K562 (cell line): Measurements from ENCODE around the gene SEC61A1. TPM values are rescaled to one million over a fixed set of nuclear protein-coding genes. Genes with fewer than 3 reads are reported as not detected.

ENCODE experiments used
- BMI1 ChIP-seq: fragments of 150-350 bp; IDR thresholded peaks from 2 replicates; pipeline ENCODE4 v1.6.1; 2014; ENCODE audit warnings: low read length
- EHMT2 ChIP-seq: fragments of 450-650 bp; IDR thresholded peaks from 2 replicates; pipeline ENCODE4 v1.6.1; 2018; ENCODE audit warnings: antibody characterized with exemption
- EZH2 ChIP-seq: IDR thresholded peaks from 2 replicates; pipeline ENCODE4 v1.6.1; 2012; ENCODE audit warnings: low read depth, mild to moderate bottlenecking, inconsistent platforms, low read length, borderline replicate concordance
- HDGF ChIP-seq: fragments of 450-650 bp; IDR thresholded peaks from 2 replicates; pipeline ENCODE4 v1.6.1; 2016
- KAT2B ChIP-seq: IDR thresholded peaks from one replicate; pipeline ENCODE4 v1.6.1; 2012; ENCODE audit warnings: low read depth, mild to moderate bottlenecking, control low read depth, inconsistent platforms, low read length, moderate library complexity
- NCOA1 ChIP-seq: fragments of 450-650 bp; IDR thresholded peaks from 2 replicates; pipeline ENCODE4 v1.6.1; 2016; ENCODE audit warnings: low read depth
- NFATC3 ChIP-seq: fragments of 450-650 bp; IDR thresholded peaks from 2 replicates; pipeline ENCODE4 v1.6.1; 2017; ENCODE audit warnings: mild to moderate bottlenecking
- SIX5 ChIP-seq, 2 experiments: IDR thresholded peaks; 2 replicates each; pipeline ENCODE4 v1.6.1; 2011; ENCODE audit warnings: low read length in 2 of 2, borderline replicate concordance in 1 of 2, low read depth in 1 of 2, mild to moderate bottlenecking in 1 of 2, moderate library complexity in 1 of 2; ENCODE audit not compliant: insufficient read depth in 1 of 2
- ZNF695 ChIP-seq: fragments of 450-650 bp; formaldehyde crosslinking; IDR thresholded peaks from 2 replicates; pipeline ENCODE4 v1.4.0; 2020; ENCODE audit warnings: mild to moderate bottlenecking, moderate library complexity
- polyA plus RNA-seq, 8 experiments: library from polyadenylated mRNA; depleted of rRNA in 4 of 8; stranded (reverse) in 5 of 8; unstranded in 3 of 8; fragments of >200 nt; fragmentation: Nextera tagmentation in 2 of 8; fragmentation: Illumina TruSeq in 1 of 8; extraction: Ambion mirVana in 2 of 8; extraction: Trizol in 1 of 8; gene quantifications; 2 replicates each; pipeline versions ENCODE4 v1.2.1 to v1.2.3, GENCODE V29; 2011 to 2014; ENCODE audit warnings: inconsistent platforms in 1 of 8, missing spikeins in 1 of 8
- total RNA-seq, 7 experiments: library from RNA; depleted of rRNA in 6 of 7; stranded (reverse); fragments of >200 nt in 6 of 7; fragmentation: Illumina TruSeq in 2 of 7; extraction: Trizol in 2 of 7; gene quantifications; 2 replicates each; pipeline versions ENCODE4 v1.2.1 to v1.2.3, GENCODE V29; 2011 to 2021; ENCODE audit warnings: low replicate concordance in 1 of 7
- TF ChIP-seq, protein P1 (sequence below): fragments of 450-650 bp; conservative IDR thresholded peaks from 2 replicates; pipeline ENCODE4 v1.6.1; 2016; ENCODE audit warnings: missing genetic modification characterization, low read depth, mild to moderate bottlenecking, control low read depth, missing compliant biosample characterization
- TF ChIP-seq, protein P2 (sequence below), 2 experiments: fragments of 200-800 bp in 1 of 2; sonication (Bioruptor generic) in 1 of 2; sonication (generic) in 1 of 2; formaldehyde crosslinking in 1 of 2; IDR thresholded peaks in 1 of 2; conservative IDR thresholded peaks in 1 of 2; 2 replicates each; pipeline versions ENCODE4 v1.5.0 to v1.6.1; 2016 to 2020; ENCODE audit warnings: missing compliant biosample characterization in 1 of 2, missing genetic modification characterization in 1 of 2, missing genetic modification reagents in 1 of 2
- TF ChIP-seq, protein P3 (sequence below): fragments of 450-650 bp; IDR thresholded peaks from 2 replicates; pipeline ENCODE4 v1.6.1; 2016; ENCODE audit warnings: mild to moderate bottlenecking, moderate library complexity

SEC61A1 gene
- total and polyA plus RNA-seq, 9 of the 15 experiments (the other 6 are each of a cell fraction or from before 2014, with no cell fraction given), result 1.9 to 140 (median 79.1) TPM

DNA sequence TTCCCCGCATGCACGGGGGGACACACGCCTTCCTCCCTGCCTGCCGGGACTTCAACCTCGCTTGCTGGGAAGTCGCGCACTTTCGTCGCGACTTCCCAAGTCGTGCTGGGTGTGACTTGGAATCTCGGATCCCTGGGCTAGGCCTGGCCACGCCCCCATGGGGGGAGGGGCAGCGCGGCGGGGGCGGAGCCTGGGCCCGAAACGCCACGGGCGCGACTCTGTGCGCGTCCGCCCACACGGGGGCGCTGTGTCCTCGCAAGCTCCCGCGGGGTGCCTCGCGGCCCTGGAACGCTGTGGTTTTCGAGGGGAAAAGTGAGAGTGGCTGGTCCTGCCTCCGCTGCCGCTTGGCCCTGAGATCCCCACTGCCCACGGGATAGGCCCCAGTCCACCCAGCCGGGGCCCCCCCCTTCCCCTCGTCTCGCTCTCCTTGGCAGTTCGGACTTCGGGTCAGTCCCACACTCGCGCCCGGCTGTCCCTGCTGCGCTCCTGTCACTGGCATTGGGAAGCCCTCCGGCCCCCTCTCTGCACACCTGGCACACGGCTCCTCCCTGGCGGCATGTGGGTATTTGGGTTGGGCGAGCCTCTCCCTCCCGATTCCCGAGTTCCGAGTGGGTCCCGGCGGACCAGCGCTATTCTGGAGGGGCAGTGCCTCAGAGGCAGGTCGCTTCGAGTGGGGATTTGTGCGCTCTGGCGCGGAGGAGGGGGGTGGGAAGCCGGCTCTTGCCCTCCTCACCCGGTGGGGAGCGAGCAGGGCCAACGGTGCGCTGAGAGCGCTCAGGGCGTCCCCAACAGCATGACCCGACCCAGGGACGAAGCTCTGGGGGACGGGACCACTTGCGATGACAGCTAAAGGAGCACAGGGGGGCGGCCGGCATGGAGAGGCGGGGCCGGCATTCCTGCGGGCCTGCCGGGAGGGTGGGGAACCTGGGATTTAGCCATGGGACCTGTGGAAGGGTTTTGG is 23.6 kb downstream of the SEC61A1 start (continued):
- TF ChIP-seq, protein P1, sequence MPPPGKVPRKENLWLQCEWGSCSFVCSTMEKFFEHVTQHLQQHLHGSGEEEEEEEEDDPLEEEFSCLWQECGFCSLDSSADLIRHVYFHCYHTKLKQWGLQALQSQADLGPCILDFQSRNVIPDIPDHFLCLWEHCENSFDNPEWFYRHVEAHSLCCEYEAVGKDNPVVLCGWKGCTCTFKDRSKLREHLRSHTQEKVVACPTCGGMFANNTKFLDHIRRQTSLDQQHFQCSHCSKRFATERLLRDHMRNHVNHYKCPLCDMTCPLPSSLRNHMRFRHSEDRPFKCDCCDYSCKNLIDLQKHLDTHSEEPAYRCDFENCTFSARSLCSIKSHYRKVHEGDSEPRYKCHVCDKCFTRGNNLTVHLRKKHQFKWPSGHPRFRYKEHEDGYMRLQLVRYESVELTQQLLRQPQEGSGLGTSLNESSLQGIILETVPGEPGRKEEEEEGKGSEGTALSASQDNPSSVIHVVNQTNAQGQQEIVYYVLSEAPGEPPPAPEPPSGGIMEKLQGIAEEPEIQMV (tag), result no peak
- TF ChIP-seq, protein P2, sequence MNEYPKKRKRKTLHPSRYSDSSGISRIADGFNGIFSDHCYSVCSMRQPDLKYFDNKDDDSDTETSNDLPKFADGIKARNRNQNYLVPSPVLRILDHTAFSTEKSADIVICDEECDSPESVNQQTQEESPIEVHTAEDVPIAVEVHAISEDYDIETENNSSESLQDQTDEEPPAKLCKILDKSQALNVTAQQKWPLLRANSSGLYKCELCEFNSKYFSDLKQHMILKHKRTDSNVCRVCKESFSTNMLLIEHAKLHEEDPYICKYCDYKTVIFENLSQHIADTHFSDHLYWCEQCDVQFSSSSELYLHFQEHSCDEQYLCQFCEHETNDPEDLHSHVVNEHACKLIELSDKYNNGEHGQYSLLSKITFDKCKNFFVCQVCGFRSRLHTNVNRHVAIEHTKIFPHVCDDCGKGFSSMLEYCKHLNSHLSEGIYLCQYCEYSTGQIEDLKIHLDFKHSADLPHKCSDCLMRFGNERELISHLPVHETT (CRISPR knock-in tag; conservative IDR thresholded peaks at IDR 0.05 in 1 of 2, IDR thresholded peaks at IDR 0.05 in 1 of 2), result no peak
- TF ChIP-seq, protein P3, sequence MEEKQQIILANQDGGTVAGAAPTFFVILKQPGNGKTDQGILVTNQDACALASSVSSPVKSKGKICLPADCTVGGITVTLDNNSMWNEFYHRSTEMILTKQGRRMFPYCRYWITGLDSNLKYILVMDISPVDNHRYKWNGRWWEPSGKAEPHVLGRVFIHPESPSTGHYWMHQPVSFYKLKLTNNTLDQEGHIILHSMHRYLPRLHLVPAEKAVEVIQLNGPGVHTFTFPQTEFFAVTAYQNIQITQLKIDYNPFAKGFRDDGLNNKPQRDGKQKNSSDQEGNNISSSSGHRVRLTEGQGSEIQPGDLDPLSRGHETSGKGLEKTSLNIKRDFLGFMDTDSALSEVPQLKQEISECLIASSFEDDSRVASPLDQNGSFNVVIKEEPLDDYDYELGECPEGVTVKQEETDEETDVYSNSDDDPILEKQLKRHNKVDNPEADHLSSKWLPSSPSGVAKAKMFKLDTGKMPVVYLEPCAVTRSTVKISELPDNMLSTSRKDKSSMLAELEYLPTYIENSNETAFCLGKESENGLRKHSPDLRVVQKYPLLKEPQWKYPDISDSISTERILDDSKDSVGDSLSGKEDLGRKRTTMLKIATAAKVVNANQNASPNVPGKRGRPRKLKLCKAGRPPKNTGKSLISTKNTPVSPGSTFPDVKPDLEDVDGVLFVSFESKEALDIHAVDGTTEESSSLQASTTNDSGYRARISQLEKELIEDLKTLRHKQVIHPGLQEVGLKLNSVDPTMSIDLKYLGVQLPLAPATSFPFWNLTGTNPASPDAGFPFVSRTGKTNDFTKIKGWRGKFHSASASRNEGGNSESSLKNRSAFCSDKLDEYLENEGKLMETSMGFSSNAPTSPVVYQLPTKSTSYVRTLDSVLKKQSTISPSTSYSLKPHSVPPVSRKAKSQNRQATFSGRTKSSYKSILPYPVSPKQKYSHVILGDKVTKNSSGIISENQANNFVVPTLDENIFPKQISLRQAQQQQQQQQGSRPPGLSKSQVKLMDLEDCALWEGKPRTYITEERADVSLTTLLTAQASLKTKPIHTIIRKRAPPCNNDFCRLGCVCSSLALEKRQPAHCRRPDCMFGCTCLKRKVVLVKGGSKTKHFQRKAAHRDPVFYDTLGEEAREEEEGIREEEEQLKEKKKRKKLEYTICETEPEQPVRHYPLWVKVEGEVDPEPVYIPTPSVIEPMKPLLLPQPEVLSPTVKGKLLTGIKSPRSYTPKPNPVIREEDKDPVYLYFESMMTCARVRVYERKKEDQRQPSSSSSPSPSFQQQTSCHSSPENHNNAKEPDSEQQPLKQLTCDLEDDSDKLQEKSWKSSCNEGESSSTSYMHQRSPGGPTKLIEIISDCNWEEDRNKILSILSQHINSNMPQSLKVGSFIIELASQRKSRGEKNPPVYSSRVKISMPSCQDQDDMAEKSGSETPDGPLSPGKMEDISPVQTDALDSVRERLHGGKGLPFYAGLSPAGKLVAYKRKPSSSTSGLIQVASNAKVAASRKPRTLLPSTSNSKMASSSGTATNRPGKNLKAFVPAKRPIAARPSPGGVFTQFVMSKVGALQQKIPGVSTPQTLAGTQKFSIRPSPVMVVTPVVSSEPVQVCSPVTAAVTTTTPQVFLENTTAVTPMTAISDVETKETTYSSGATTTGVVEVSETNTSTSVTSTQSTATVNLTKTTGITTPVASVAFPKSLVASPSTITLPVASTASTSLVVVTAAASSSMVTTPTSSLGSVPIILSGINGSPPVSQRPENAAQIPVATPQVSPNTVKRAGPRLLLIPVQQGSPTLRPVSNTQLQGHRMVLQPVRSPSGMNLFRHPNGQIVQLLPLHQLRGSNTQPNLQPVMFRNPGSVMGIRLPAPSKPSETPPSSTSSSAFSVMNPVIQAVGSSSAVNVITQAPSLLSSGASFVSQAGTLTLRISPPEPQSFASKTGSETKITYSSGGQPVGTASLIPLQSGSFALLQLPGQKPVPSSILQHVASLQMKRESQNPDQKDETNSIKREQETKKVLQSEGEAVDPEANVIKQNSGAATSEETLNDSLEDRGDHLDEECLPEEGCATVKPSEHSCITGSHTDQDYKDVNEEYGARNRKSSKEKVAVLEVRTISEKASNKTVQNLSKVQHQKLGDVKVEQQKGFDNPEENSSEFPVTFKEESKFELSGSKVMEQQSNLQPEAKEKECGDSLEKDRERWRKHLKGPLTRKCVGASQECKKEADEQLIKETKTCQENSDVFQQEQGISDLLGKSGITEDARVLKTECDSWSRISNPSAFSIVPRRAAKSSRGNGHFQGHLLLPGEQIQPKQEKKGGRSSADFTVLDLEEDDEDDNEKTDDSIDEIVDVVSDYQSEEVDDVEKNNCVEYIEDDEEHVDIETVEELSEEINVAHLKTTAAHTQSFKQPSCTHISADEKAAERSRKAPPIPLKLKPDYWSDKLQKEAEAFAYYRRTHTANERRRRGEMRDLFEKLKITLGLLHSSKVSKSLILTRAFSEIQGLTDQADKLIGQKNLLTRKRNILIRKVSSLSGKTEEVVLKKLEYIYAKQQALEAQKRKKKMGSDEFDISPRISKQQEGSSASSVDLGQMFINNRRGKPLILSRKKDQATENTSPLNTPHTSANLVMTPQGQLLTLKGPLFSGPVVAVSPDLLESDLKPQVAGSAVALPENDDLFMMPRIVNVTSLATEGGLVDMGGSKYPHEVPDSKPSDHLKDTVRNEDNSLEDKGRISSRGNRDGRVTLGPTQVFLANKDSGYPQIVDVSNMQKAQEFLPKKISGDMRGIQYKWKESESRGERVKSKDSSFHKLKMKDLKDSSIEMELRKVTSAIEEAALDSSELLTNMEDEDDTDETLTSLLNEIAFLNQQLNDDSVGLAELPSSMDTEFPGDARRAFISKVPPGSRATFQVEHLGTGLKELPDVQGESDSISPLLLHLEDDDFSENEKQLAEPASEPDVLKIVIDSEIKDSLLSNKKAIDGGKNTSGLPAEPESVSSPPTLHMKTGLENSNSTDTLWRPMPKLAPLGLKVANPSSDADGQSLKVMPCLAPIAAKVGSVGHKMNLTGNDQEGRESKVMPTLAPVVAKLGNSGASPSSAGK, result 0 out of 2 replicates have a peak, but pooled peaks have one; percentile 42
- no peak for TF ChIP-seq KAT2B
- TF ChIP-seq NCOA1, result no peak
- no peak for TF ChIP-seq EZH2
- TF ChIP-seq EHMT2, result no peak
- no peak for TF ChIP-seq BMI1
- TF ChIP-seq NFATC3, result no peak
- no peak for TF ChIP-seq ZNF695 (CRISPR knock-in tag)
- TF ChIP-seq SIX5 (IDR thresholded peaks at IDR 0.05; ENCODE audit: borderline replicate concordance in 1 of 2, insufficient read depth in 1 of 2, low read depth in 1 of 2, low read length in 2 of 2), result no peak
- TF ChIP-seq HDGF, result no peak
